ENCODE data around the gene AJM1.
"Not testable (repeated sequence)": the region's sequence is repeated elsewhere in the genome, so short reads cannot be mapped to it uniquely, and the experiment has no call there.

The AJM1 gene

GRCh38 chr9:136832581-136832980, 9.7 kb upstream of the AJM1 start:
- no peak for DNase-seq

- DNase-seq: not testable (repeated sequence)
These were observed 8.8 kb upstream of the AJM1 start for GRCh38 chr9:136833381-136834048.

- no peak for DNase-seq
These were observed 6.9 kb upstream of the AJM1 start for GRCh38 chr9:136835162-136835931.

- no peak for DNase-seq
These were observed 6.1 kb upstream of the AJM1 start for GRCh38 chr9:136835932-136836904.

GRCh38 chr9:136837146-136837855, 5.0 kb upstream of the AJM1 start:
- DNase-seq: no peak

GRCh38 chr9:136837856-136838277, 4.4 kb upstream of the AJM1 start:
- DNase-seq: not testable (repeated sequence)

- DNase-seq: no peak
These were observed 3.7 kb upstream of the AJM1 start for GRCh38 chr9:136838314-136839228.

- DNase-seq: no peak
These were observed 2.8 kb upstream of the AJM1 start for GRCh38 chr9:136839229-136840139.

GRCh38 chr9:136840140-136840876, 2.0 kb upstream of the AJM1 start:
- DNase-seq: no peak

GRCh38 chr9:136840877-136841645, 1.2 kb upstream of the AJM1 start:
- no peak for DNase-seq

GRCh38 chr9:136841646-136842379, 465 bp upstream of the AJM1 start:
- DNase-seq: not testable (repeated sequence)

GRCh38 chr9:136843159-136843800, 1.0 kb downstream of the AJM1 start:
- not testable (repeated sequence) for DNase-seq

- peak; percentile 84 for DNase-seq
These were observed 1.8 kb downstream of the AJM1 start for GRCh38 chr9:136843801-136844740.

- no peak for DNase-seq
These were observed 2.6 kb downstream of the AJM1 start for GRCh38 chr9:136844761-136845464.

- DNase-seq: no peak
These were observed 3.4 kb downstream of the AJM1 start for GRCh38 chr9:136845465-136846260.

Data from stimulated activated CD8-positive, alpha-beta memory T cell treated with anti-CD3 and anti-CD28 coated beads, Interleukin-4, amount 100 ng/mL, for 48 hours (primary cell).